Lung (tissue), 12 donors: Measurements from ENCODE around the gene ORC4. TPM values are rescaled to one million over a fixed set of nuclear protein-coding genes. Genes with fewer than 3 reads are reported as not detected.

Experiments used
- ATAC-seq: fragments of 200-7000 bp; cut with Tn5 transposase; one replicate; pipeline ENCODE4 v1.9.1; 2020; ENCODE audit warnings: moderate number of reproducible peaks; ENCODE audit not compliant: insufficient read depth, low FRiP score
- DNase-seq, 3 donors: peaks; one replicate each; pipeline ENCODE4 v3.0.0-alpha.2; 2013 to 2017
- H3K27ac ChIP-seq, 2 donors: one replicate each; pipeline ENCODE4 v1.5.1; 2013; ENCODE audit warnings: mild to moderate bottlenecking in 2 of 2, moderate library complexity in 2 of 2, control low read depth in 1 of 2, inconsistent platforms in 1 of 2, low read depth in 1 of 2, low read length in 1 of 2
- H3K27me3 ChIP-seq, 3 donors: one replicate each; pipeline ENCODE4 v1.5.1; 2013; ENCODE audit warnings: low read length in 2 of 3; ENCODE audit not compliant: control insufficient read depth in 3 of 3, insufficient read depth in 3 of 3
- H3K36me3 ChIP-seq, 4 donors: one replicate each; pipeline ENCODE4 v1.5.1; 2013; ENCODE audit warnings: low read length in 4 of 4, mild to moderate bottlenecking in 1 of 4, moderate library complexity in 1 of 4; ENCODE audit not compliant: control insufficient read depth in 4 of 4, insufficient read depth in 4 of 4
- H3K4me1 ChIP-seq, 5 donors: one replicate each; pipeline ENCODE4 v1.5.1; 2013; ENCODE audit warnings: low read length in 5 of 5, mild to moderate bottlenecking in 2 of 5, moderate library complexity in 1 of 5; ENCODE audit not compliant: control insufficient read depth in 5 of 5, insufficient read depth in 5 of 5
- H3K4me3 ChIP-seq: one replicate; pipeline ENCODE4 v1.5.1; 2013; ENCODE audit warnings: mild to moderate bottlenecking, control low read depth, moderate library complexity
- H3K9ac ChIP-seq, 2 donors: one replicate each; pipeline ENCODE4 v1.5.1; 2013; ENCODE audit warnings: low read length in 2 of 2, control low read depth in 1 of 2; ENCODE audit not compliant: insufficient read depth in 1 of 2
- H3K9me3 ChIP-seq, 4 donors: one replicate each; pipeline ENCODE4 v1.5.1; 2013; ENCODE audit warnings: low read length in 3 of 4, mild to moderate bottlenecking in 1 of 4, moderate library complexity in 1 of 4; ENCODE audit not compliant: control insufficient read depth in 4 of 4, insufficient read depth in 3 of 4
- CTCF ChIP-seq: IDR thresholded peaks from 2 replicates; pipeline ENCODE4 v1.5.1; 2012; ENCODE audit warnings: mild to moderate bottlenecking; ENCODE audit errors: control extremely low read depth, extremely low read depth
- WGBS, 2 donors: extraction: QIAGEN DNeasy Blood & Tissue Kit; methylation state at CpG; one replicate each; pipeline ENCODE4 v1.1.7; 2013; 5-methylcytosine and 5-hydroxymethylcytosine counted together
- polyA plus RNA-seq, 2 donors: library from polyadenylated mRNA; stranded (reverse); fragments of 200-250 nt; gene quantifications; one replicate each; pipeline ENCODE4 v1.2.1, GENCODE V29; 2013
- total RNA-seq, 2 donors: library from RNA; depleted of rRNA in 1 of 2; stranded (reverse); fragments of >200 nt in 1 of 2; gene quantifications; one replicate each; pipeline ENCODE4 v1.2.1, GENCODE V29; 2014 to 2021
- donor health status: control.
- donor health status: control.
- donor health status: Bipolar disorder and iron deficiency.
- donor health status: healthy.
- donor health status: DM: yes; HTN: yes; CAD: no.

ORC4 gene
- total and polyA plus RNA-seq, 4 donors: 10.4 to 121 (median 23.2) TPM

GRCh38 chr2:148048475-148049221 is 28.1 kb upstream of the ORC4 start:
- no peaks in the 10 kb centered on the region for H3K27me3 ChIP-seq
- 90 to 95% methylated on average over 1 of the region's 1 CpG for WGBS, 2 donors
- H3K9ac ChIP-seq: no peak overlapping the region
- DNase-seq: no peak
- H3K36me3 ChIP-seq: peaks cover 0 to 2% (median 0%) of the 10 kb centered on the region in 4 donors
- no peak overlapping the region for H3K27ac ChIP-seq
- no peak overlapping the region for H3K4me3 ChIP-seq
- no peak for ATAC-seq
- no peaks in the 10 kb centered on the region for H3K4me1 ChIP-seq
- no peak for TF ChIP-seq CTCF
- H3K9me3 ChIP-seq: peaks cover 0 to 3% (median 0%) of the 10 kb centered on the region in 4 donors

DNA sequence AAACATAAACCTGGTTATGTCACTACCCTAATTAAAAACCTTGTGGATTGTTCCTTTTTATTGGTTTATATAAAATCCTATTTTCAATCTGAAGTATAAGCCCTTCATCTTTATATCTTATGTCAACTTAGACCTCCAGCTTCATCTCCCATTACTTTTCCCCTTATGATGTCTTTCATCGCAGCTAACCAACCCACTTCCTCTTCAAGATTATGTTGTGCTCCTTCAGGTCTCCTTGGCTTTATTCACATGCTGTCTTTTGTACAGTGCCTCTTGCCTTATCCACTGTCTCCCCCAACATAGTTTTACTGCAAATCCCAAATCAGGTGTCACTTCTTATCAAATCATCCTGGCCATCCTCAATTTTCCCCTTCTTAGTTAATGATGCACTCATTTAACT is 26.3 kb upstream of the ORC4 start:
- ATAC-seq: no peak
- no peak for TF ChIP-seq CTCF
- Histone ChIP-seq H3K4me1 (no peaks in the 10 kb centered on the region), H3K27ac (no peak overlapping the region), H3K27me3 (no peaks in the 10 kb centered on the region), H3K4me3 (no peak overlapping the region), H3K9me3 (no peaks in the 10 kb centered on the region), H3K36me3 (peaks cover 0 to 2% (median 0%) of the 10 kb centered on the region in 4 donors), H3K9ac (no peak overlapping the region)
- no peak for DNase-seq
- WGBS, 2 donors: 62% methylated on average over 1 of the region's 1 CpG

- no peak for TF ChIP-seq CTCF
- no peak for DNase-seq
- Histone ChIP-seq H3K36me3 (peaks cover 0 to 11% (median 3%) of the 10 kb centered on the region in 4 donors), H3K4me3 (no peak overlapping the region), H3K9me3 (no peaks in the 10 kb centered on the region), H3K27ac (no peak overlapping the region), H3K9ac (no peak overlapping the region), H3K27me3 (no peaks in the 10 kb centered on the region), H3K4me1 (peaks cover 0 to 3% (median 0%) of the 10 kb centered on the region in 5 donors)
- WGBS, 2 donors: 84 to 95% methylated on average over 2 of the region's 2 CpGs
- no peak for ATAC-seq
Observed at GRCh38 chr2:148044322-148044721, 23.8 kb upstream of the ORC4 start.
